ENCODE data around the gene DLG2.
"Not testable (repeated sequence)": the region's sequence is repeated elsewhere in the genome, so short reads cannot be mapped to it uniquely, and the experiment has no call there.

DLG2 gene

GRCh38 chr11:85027346-85027745 is 599.8 kb downstream of the DLG2 start:
- TF ChIP-seq CTCF (IDR thresholded peaks at IDR 0.05; ENCODE audit: insufficient read depth, low read depth, low read length, missing control alignments), result no peak
- H3K4me3 ChIP-seq (ENCODE audit: low read length), result no peak overlapping the region
- no peak for DNase-seq (ENCODE audit: low read depth)

- no peak overlapping the region for H3K4me3 ChIP-seq (ENCODE audit: low read length)
- DNase-seq (ENCODE audit: low read depth), result no peak
- TF ChIP-seq CTCF (IDR thresholded peaks at IDR 0.05; ENCODE audit: insufficient read depth, low read depth, low read length, missing control alignments), result no peak
These were observed 606.1 kb downstream of the DLG2 start for GRCh38 chr11:85021058-85021457.

- H3K4me3 ChIP-seq (ENCODE audit: low read length), result no peak overlapping the region
- DNase-seq (ENCODE audit: low read depth), result peak; percentile 59
- TF ChIP-seq CTCF (IDR thresholded peaks at IDR 0.05; ENCODE audit: insufficient read depth, low read depth, low read length, missing control alignments), result peak; percentile 45
These were observed 633.8 kb downstream of the DLG2 start for GRCh38 chr11:84993386-84993785.

DNA sequence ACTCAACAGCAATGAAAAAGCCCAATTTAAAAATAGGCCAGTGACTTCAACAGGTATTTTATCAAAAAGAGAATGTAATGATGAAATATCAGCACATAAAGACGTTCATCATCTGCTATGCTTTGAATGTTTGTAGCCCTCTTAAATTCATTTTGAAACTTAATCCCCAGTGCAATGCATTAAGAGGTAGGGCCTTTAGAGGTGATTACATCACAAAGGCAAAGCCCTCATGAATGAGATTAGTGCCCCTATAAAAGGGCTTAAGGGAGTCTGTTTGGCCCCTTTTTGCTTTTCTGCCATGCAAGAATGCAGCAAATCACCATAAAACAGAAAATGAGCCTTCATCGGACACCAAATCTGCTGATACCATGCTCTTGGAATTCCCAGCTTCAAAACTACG is 637.0 kb downstream of the DLG2 start:
- TF ChIP-seq CTCF (IDR thresholded peaks at IDR 0.05; ENCODE audit: insufficient read depth, low read depth, low read length, missing control alignments), result no peak
- no peak for DNase-seq (ENCODE audit: low read depth)
- H3K4me3 ChIP-seq (ENCODE audit: low read length), result no peak overlapping the region

GRCh38 chr11:84987686-84988187 is 639.4 kb downstream of the DLG2 start:
- not testable (repeated sequence) for DNase-seq (ENCODE audit: low read depth); H3K4me3 ChIP-seq (ENCODE audit: low read length)

GRCh38 chr11:84981301-84981700 is 645.8 kb downstream of the DLG2 start:
- DNase-seq (ENCODE audit: low read depth), result no peak
- TF ChIP-seq CTCF (IDR thresholded peaks at IDR 0.05; ENCODE audit: insufficient read depth, low read depth, low read length, missing control alignments), result no peak
- no peak overlapping the region for H3K4me3 ChIP-seq (ENCODE audit: low read length)

DNA sequence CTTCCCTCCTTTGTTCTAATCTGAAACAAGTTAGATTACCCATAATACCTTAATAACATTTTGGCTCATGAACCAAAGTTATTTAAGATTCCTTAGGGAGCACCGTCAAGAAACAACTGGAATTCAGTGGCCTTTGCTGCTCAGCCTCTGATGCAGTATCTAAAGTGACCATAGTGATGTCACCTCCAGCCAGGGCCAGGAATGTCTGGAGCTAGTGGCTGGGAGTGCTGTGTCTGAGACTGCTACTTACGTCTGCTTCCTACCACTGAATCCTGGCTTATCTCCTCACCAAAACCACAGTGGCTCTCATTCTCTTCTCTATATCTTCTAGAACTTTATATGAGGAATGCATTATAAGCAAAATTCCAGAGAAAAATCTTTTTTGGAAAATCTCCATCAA is 658.0 kb downstream of the DLG2 start:
- no peak for TF ChIP-seq CTCF (IDR thresholded peaks at IDR 0.05; ENCODE audit: insufficient read depth, low read depth, low read length, missing control alignments)
- DNase-seq (ENCODE audit: low read depth), result no peak
- no peak overlapping the region for H3K4me3 ChIP-seq (ENCODE audit: low read length)

Data from epithelial cell of esophagus (primary cell).